K562 (cell line): ENCODE measurements around the gene ATP6V0A4. TPM values are rescaled to one million over a fixed set of nuclear protein-coding genes. Genes with fewer than 3 reads are reported as not detected.

ENCODE experiments used
- ESRRB ChIP-seq: fragments of 250-450 bp; sonication (Bioruptor Pico); IDR thresholded peaks from 2 replicates; pipeline ENCODE4 v1.5.0; 2020; ENCODE audit warnings: mild to moderate bottlenecking, moderate library complexity, borderline replicate concordance
- JUND ChIP-seq, 2 experiments: IDR thresholded peaks; 2 replicates in 1 of 2; 3 replicates in 1 of 2; pipeline ENCODE4 v1.6.1; 2011; ENCODE audit warnings: borderline replicate concordance in 2 of 2, low read depth in 2 of 2, low read length in 2 of 2, improper control_type of control experiment in 1 of 2, missing biosample characterization in 1 of 2, missing genetic modification characterization in 1 of 2, missing genetic modification reagents in 1 of 2
- MAFF ChIP-seq: IDR thresholded peaks from 2 replicates; pipeline ENCODE4 v1.6.1; 2012; ENCODE audit warnings: low read length, improper control_type of control experiment
- NCOA6 ChIP-seq: fragments of 450-650 bp; IDR thresholded peaks from 2 replicates; pipeline ENCODE4 v1.6.1; 2017; ENCODE audit warnings: mild to moderate bottlenecking
- PRMT5 ChIP-seq: sonication (generic); formaldehyde crosslinking; IDR thresholded peaks from 2 replicates; pipeline ENCODE4 v1.5.0; 2020; ENCODE audit warnings: missing genetic modification reagents
- TBP ChIP-seq: optimal IDR thresholded peaks from 2 replicates; pipeline ENCODE3; 2011; ENCODE audit warnings: low read depth, low read length, improper control_type of control experiment
- TRIM25 ChIP-seq: fragments of 450-650 bp; IDR thresholded peaks from 2 replicates; pipeline ENCODE4 v1.7.0; 2016; ENCODE audit warnings: borderline replicate concordance
- ZNF174 ChIP-seq: fragments of 250-450 bp; sonication (Bioruptor Pico); IDR thresholded peaks from 2 replicates; pipeline ENCODE4 v1.4.0; 2020; ENCODE audit warnings: mild to moderate bottlenecking
- ZNF224 ChIP-seq: sonication (generic); formaldehyde crosslinking; IDR thresholded peaks from 2 replicates; pipeline ENCODE4 v1.8.0; 2022; ENCODE audit warnings: mild to moderate bottlenecking, missing genetic modification reagents
- ZNF354B ChIP-seq: fragments of 250-450 bp; sonication (Bioruptor Pico); IDR thresholded peaks from 2 replicates; pipeline ENCODE4 v1.4.0; 2020
- polyA plus RNA-seq, 8 experiments: library from polyadenylated mRNA; depleted of rRNA in 4 of 8; stranded (reverse) in 5 of 8; unstranded in 3 of 8; fragments of >200 nt; fragmentation: Nextera tagmentation in 2 of 8; fragmentation: Illumina TruSeq in 1 of 8; extraction: Ambion mirVana in 2 of 8; extraction: Trizol in 1 of 8; gene quantifications; 2 replicates each; pipeline versions ENCODE4 v1.2.1 to v1.2.3, GENCODE V29; 2011 to 2014; ENCODE audit warnings: inconsistent platforms in 1 of 8, missing spikeins in 1 of 8
- total RNA-seq, 7 experiments: library from RNA; depleted of rRNA in 6 of 7; stranded (reverse); fragments of >200 nt in 6 of 7; fragmentation: Illumina TruSeq in 2 of 7; extraction: Trizol in 2 of 7; gene quantifications; 2 replicates each; pipeline versions ENCODE4 v1.2.1 to v1.2.3, GENCODE V29; 2011 to 2021; ENCODE audit warnings: low replicate concordance in 1 of 7

The ATP6V0A4 gene
- total and polyA plus RNA-seq, 9 of the 15 experiments (the other 6 are each of a cell fraction or from before 2014, with no cell fraction given) = 0.03 TPM; not detected in 8

- no peak for TF ChIP-seq TRIM25
- no peak for TF ChIP-seq NCOA6
- no peak for TF ChIP-seq MAFF
- TF ChIP-seq ESRRB (CRISPR knock-in tag) = no peak
- TF ChIP-seq JUND (IDR thresholded peaks at IDR 0.05; ENCODE audit: borderline replicate concordance, low read depth, low read length) = no peak
- no peak for TF ChIP-seq JUND (tag; IDR thresholded peaks at IDR 0.05; ENCODE audit: borderline replicate concordance, low read depth, low read length)
- TF ChIP-seq ZNF174 (CRISPR knock-in tag) = no peak
- TF ChIP-seq PRMT5 = no peak
- no peak for TF ChIP-seq TBP
- TF ChIP-seq ZNF224 = no peak
- TF ChIP-seq ZNF354B (CRISPR knock-in tag) = no peak
These were observed 132.7 kb downstream of the ATP6V0A4 start (continued) for GRCh38 chr7:138665249-138665648.
